Smooth muscle cell (in vitro differentiated cells): Measurements from ENCODE around the gene SMAD6. TPM values are rescaled to one million over a fixed set of nuclear protein-coding genes. Genes with fewer than 3 reads are reported as not detected.
A peak's percentile ranks its signal among the peaks of the same experiment; 100 is the strongest.

ENCODE experiments used
- DNase-seq: peaks from one replicate; lab custom pipeline; 2025; ENCODE audit not compliant: unreplicated experiment; lab: John Stamatoyannopoulos, UW
- H2AFZ ChIP-seq: fragments of 200-600 bp; sonication (generic); 2 replicates; pipeline ENCODE4 v1.6.0; 2016; ENCODE audit warnings: antibody characterized with exemption, low read depth, mild to moderate bottlenecking
- H3F3A ChIP-seq: fragments of 200-600 bp; sonication (generic); 2 replicates; pipeline ENCODE4 v1.6.0; 2017; ENCODE audit warnings: antibody characterized with exemption, low read depth
- H3K27ac ChIP-seq: fragments of 200-600 bp; sonication (generic); 2 replicates; pipeline ENCODE4 v1.5.1; 2016; ENCODE audit warnings: low read depth, mild to moderate bottlenecking
- H3K27me3 ChIP-seq: fragments of 200-600 bp; sonication (generic); 2 replicates; pipeline ENCODE4 v1.6.1; 2016; ENCODE audit warnings: low read depth, mild to moderate bottlenecking
- H3K36me3 ChIP-seq: fragments of 200-600 bp; sonication (generic); 2 replicates; pipeline ENCODE4 v1.5.1; 2016; ENCODE audit warnings: low read depth
- H3K4me1 ChIP-seq: fragments of 200-600 bp; sonication (generic); 2 replicates; pipeline ENCODE4 v1.5.1; 2016; ENCODE audit warnings: low read depth
- H3K4me2 ChIP-seq: fragments of 200-600 bp; sonication (generic); 2 replicates; pipeline ENCODE4 v1.6.0; 2016; ENCODE audit warnings: mild to moderate bottlenecking
- H3K4me3 ChIP-seq: fragments of 200-600 bp; sonication (generic); 2 replicates; pipeline ENCODE4 v1.5.1; 2016; ENCODE audit warnings: mild to moderate bottlenecking
- H3K79me2 ChIP-seq: fragments of 200-600 bp; sonication (generic); 2 replicates; pipeline ENCODE4 v1.6.0; 2016; ENCODE audit warnings: low read depth, mild to moderate bottlenecking
- H3K9ac ChIP-seq: fragments of 200-600 bp; sonication (generic); 2 replicates; pipeline ENCODE4 v1.6.0; 2016; ENCODE audit warnings: low read depth
- H3K9me3 ChIP-seq: fragments of 200-600 bp; sonication (generic); replicated peaks from 2 replicates; pipeline ENCODE4 v1.5.1; 2016; ENCODE audit warnings: low read depth
- H4K20me1 ChIP-seq: fragments of 200-600 bp; sonication (generic); 2 replicates; pipeline ENCODE4 v1.6.0; 2016; ENCODE audit warnings: low read depth
- WGBS: methylation state at CpG from one replicate; pipeline ENCODE4 v1.1.7; 2016; ENCODE audit warnings: low lambda C conversion rate; 5-methylcytosine and 5-hydroxymethylcytosine counted together
- polyA plus RNA-seq: library from polyadenylated mRNA; unstranded; fragments of >200 nt; fragmentation: Nextera tagmentation; extraction: Ambion mirVana; gene quantifications from 2 replicates; pipeline ENCODE4 v1.2.1, GENCODE V29; 2016
- total RNA-seq: library from RNA; depleted of rRNA; stranded (reverse); fragments of >200 nt; gene quantifications from 2 replicates; pipeline ENCODE4 v1.2.3, GENCODE V29; 2014
- TF ChIP-seq, protein P1 (sequence below): fragments of 200-600 bp; sonication (generic); IDR thresholded peaks from 2 replicates; pipeline ENCODE4 v1.5.1; 2017; ENCODE audit warnings: borderline replicate concordance, mild to moderate bottlenecking, antibody characterized with exemption; ENCODE audit not compliant: insufficient read depth, poor library complexity, severe bottlenecking

The SMAD6 gene
- total and polyA plus RNA-seq, 2 experiments from 2014 or later = 42.6 to 44.0 TPM

DNA sequence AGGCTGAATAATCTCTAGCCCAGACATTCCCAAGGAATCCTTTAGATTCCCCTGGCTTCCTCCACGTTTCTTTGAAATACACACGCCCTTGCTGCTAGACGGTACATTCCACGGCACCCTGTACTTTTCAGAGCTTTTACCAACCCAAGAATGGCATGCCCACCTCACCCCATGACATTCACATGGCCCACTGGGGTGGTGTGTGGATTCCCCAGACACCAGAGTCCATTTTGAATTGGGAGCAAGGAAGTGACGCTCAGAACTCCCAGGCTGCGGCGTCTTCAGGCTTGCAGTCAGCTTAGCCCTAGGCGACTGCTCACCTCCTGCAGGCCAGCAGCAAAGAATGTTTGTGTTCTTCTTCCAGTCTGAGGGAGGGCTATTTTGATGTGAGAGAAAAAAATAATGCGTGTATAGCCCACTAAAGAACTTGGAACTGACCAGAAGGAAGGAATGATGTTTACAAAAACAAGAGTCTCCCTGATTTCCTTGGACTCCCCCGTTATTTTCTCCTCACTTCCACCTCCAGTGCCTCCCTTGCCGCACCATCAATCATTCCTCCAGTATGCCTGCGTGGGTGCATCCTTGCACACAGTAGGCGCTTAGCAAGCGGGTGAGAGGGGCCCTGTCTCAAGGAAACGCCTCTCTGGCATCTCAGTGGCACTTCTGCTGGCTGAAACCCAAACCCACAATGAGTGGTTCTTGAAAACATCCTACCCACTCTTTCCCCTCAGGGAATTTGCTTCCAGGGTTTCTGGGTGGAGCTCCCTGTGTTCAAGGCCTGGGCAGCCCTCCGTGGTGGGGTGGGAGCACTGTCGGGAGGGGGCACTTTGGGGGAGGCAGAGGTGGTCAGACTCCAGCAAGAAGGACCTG lies 59.9 kb downstream of the SMAD6 start:
- TF ChIP-seq, protein P1, sequence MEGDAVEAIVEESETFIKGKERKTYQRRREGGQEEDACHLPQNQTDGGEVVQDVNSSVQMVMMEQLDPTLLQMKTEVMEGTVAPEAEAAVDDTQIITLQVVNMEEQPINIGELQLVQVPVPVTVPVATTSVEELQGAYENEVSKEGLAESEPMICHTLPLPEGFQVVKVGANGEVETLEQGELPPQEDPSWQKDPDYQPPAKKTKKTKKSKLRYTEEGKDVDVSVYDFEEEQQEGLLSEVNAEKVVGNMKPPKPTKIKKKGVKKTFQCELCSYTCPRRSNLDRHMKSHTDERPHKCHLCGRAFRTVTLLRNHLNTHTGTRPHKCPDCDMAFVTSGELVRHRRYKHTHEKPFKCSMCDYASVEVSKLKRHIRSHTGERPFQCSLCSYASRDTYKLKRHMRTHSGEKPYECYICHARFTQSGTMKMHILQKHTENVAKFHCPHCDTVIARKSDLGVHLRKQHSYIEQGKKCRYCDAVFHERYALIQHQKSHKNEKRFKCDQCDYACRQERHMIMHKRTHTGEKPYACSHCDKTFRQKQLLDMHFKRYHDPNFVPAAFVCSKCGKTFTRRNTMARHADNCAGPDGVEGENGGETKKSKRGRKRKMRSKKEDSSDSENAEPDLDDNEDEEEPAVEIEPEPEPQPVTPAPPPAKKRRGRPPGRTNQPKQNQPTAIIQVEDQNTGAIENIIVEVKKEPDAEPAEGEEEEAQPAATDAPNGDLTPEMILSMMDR = no peak
- DNase-seq = no peak
- H4K20me1 ChIP-seq = peaks cover 100% of the 10 kb centered on the region
- no peak overlapping the region for H3K9ac ChIP-seq
- no peaks in the 10 kb centered on the region for H3K36me3 ChIP-seq
- WGBS = 49% methylated on average over 17 of the region's 17 CpGs
- no peak overlapping the region for H3K4me3 ChIP-seq
- no peaks in the 10 kb centered on the region for H3K27me3 ChIP-seq
- peaks cover 28% of the 10 kb centered on the region for H3K4me1 ChIP-seq
- H3K27ac ChIP-seq = peak overlapping the region; percentile 76
- H3K79me2 ChIP-seq = peaks cover 94% of the 10 kb centered on the region
- no peaks in the 10 kb centered on the region for H3K9me3 ChIP-seq
- peak overlapping the region; percentile 59 for H3K4me2 ChIP-seq
- no peak overlapping the region for H2AFZ ChIP-seq
- peaks cover 48% of the 10 kb centered on the region for H3F3A ChIP-seq

DNA sequence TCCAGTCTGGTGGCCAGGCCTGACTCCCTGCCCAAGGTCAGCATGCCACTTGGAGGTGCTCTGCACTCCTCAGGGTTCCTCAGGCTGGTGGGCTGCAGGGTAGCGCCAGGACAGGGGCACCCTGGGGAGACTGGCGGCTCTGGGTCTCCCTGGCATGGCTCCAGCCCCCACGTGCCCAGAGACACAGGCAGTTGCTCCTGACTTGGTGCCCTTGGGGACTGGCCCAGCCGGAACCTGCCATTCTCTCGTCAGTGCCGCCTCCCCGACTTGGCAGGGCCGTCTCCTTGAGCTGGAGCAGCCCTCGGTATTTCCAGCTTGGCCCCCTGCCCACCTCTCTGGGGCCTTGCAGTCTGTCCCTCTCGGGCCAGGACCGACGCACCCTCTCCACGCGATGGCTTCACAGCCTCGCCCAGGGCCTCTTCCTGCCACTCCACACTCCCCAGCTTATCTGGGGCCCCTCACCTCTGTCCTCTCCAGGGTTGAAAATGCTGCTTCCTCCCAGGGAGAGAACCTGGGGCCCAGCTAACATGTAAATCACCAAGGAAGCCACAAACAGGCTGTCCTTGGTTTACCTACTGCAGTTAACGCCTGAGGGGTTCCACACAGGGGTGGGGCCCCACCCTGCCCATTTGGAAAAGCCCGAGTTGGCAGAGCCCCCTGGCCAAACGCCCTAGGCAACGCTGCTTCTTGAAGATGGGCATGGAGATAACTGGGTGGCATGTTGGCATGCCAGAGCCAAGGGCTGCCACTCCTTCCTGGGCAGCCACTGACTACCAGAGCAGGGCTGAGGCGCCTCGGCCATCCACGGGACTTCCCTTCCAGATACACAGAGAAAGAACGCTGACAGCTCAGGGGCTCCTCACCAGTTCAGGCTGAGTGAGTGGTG lies 61.4 kb downstream of the SMAD6 start:
- Histone ChIP-seq H3K27me3 (no peaks in the 10 kb centered on the region), H3K27ac (peak overlapping the region; percentile 76), H3K4me1 (peaks cover 28% of the 10 kb centered on the region), H3K9me3 (no peaks in the 10 kb centered on the region), H3K4me2 (peak overlapping the region; percentile 59), H3K79me2 (peaks cover 94% of the 10 kb centered on the region), H2AFZ (no peak overlapping the region), H3K9ac (no peak overlapping the region), H3F3A (peaks cover 46% of the 10 kb centered on the region), H3K4me3 (no peak overlapping the region), H4K20me1 (peaks cover 100% of the 10 kb centered on the region), H3K36me3 (no peaks in the 10 kb centered on the region)
- 65% methylated on average over 23 of the region's 23 CpGs for WGBS
- TF ChIP-seq, protein P1 = no peak
- DNase-seq = no peak

DNA sequence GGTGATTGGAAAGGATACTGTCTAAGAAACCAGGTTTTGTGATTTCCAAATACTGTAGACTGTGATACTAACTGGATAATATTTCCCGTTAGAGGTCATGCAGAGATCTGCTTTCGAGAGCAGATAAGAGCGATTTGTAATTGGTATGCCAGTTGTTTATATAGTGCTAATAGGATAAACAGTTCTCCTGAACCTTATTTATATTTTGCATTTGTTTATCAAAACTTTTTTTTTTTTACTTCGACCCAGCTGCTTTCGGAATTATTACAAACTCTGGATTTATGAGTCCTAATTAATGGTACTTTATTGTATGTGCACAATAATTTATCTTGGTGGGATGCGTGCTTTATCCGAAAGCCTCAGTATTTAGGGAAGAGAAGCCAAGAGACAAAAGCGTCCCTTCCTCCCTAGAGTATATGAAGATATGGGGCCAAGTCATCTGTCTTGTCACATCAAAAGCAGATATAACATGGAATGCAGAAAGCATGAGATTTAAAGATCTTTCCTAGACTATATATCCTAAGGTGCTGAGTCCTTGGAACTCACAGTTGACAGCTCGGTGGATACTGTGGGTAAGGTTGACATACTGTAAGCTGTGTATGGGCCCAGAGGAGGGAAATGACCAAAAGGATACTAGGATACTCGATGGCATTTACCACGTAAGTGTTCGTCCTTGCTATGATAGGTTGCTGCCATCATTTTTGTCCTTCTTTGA lies 62.2 kb downstream of the SMAD6 start:
- peaks cover 94% of the 10 kb centered on the region for H3K79me2 ChIP-seq
- H3K27me3 ChIP-seq = no peaks in the 10 kb centered on the region
- H3K4me3 ChIP-seq = no peak overlapping the region
- peak overlapping the region; percentile 76 for H3K27ac ChIP-seq
- TF ChIP-seq, protein P1 = no peak
- H4K20me1 ChIP-seq = peaks cover 100% of the 10 kb centered on the region
- no peaks in the 10 kb centered on the region for H3K9me3 ChIP-seq
- no peak overlapping the region for H2AFZ ChIP-seq
- peaks cover 50% of the 10 kb centered on the region for H3F3A ChIP-seq
- no peaks in the 10 kb centered on the region for H3K36me3 ChIP-seq
- WGBS = 69% methylated on average over 12 of the region's 12 CpGs
- DNase-seq = no peak
- peak overlapping the region; percentile 53 for H3K4me2 ChIP-seq
- peaks cover 28% of the 10 kb centered on the region for H3K4me1 ChIP-seq
- H3K9ac ChIP-seq = no peak overlapping the region
